Left ventricle myocardium superior (tissue), 1 donor: Measurements from ENCODE around the gene P2RX1. TPM values are rescaled to one million over a fixed set of nuclear protein-coding genes. Genes with fewer than 3 reads are reported as not detected.

Experiments used
- ATAC-seq: fragments of 200-7000 bp; cut with Tn5 transposase; one replicate; pipeline ENCODE4 v1.9.1; 2020; ENCODE audit warnings: mild to moderate bottlenecking, moderate library complexity
- DNase-seq: peaks from one replicate; pipeline ENCODE4 v3.0.0-alpha.2; 2020
- intact Hi-C: fragments of 100-400 bp; cut with micrococcal nuclease; formaldehyde crosslinking; loops from one replicate; pipeline ENCODE4 v1.11.0; 2022
- total RNA-seq: library from RNA; stranded (reverse); fragmentation: NEBNext Ultra II Directional; extraction: Animal tissue kit (Norgen Biotek cat#: 25700); gene quantifications from one replicate; pipeline ENCODE4 v1.2.1, GENCODE V29; 2021
- donor health status: DM: no; HTN: yes; CAD: no; lungs with severe emphysema.

Gene P2RX1
- total RNA-seq, 1 donor from 2014 or later, result 0.17 TPM

DNA sequence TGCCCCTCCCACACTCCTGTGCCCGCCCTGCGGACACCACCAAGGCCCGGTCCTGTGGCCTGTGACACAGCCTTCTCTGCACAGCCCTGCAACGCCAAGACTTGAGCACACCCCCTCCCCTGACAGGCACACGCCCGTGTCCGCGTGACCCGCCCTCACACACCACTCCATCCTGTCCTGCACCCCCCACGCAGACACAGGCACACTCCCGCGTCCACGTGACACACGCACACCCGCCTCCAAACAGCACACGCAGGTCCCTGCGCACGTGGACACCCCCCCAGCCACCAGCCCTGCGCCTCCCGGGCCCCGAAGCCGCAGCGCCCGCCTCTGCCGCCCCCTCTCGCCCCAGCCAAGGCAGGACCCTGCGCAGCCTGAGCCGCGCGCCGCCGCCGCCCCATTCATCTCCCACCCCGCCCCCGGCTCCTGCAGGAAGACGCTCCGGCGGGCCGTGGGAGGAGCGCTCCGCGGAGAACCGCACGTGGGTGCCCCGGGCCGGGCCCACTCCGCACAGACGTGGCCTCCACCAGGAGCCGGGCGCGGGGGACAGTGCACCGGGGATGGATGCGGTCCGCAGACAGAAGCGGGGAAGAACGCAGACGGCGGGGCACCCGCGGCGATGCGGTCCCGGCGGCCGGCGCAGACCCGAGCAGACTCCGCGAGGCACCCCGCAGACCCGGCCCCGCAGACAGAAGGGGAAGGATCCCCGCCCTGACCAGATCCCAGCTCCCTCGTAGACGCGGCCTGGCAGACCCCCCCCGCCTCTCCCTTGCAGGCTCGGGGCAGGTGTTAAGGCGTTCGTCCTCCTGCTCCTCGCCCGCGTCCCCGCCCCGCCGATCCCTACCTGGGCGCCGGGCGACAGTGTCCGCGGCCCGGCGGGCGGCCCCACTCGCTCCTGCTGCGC, 23.9 kb downstream of the P2RX1 start:
- intact Hi-C loops, result no loop called here
- peak; percentile 37 for ATAC-seq
- DNase-seq, result peak; percentile 85

DNA sequence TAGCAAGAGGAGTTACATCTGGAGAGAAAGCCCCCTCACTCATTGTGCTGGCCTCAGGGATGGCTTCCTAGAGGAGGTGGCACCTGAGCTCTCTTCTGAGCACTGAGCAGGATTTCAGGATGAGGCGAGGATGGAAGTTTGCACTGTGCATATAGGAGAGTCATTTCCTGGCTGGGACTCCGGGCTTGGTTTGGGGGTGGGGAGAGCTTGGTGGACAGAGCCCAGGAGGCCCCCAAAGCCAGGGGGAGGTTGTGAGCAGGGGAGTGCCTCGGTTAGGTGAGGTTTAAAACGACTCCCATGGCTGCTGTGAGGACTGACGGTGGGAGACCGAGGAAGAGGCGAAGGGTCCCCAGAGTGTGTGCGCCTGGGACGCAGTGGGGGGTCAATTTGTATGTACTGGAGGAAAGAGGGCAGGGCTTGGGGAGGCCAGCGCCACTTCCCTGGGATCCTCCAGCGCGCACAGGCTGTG, 24.6 kb downstream of the P2RX1 start:
- DNase-seq (no peak), ATAC-seq (no peak)

DNA sequence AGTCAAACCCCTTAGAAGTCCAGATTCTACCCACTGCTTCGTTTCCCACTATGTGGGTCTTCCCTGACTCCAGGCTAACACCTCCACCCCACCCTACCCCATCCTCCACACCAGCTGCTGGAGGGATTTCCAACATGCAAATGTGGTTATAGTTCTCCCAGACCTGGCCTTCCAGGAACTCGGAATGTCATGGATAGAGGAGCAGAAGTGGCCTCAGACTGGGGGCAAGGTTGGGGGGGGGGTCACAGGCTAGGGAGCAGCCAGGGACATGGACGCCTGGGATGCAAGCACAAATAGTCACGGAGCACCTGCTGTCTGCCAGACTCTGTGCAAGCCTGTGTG, 25.4 kb downstream of the P2RX1 start:
- DNase-seq (no peak), ATAC-seq (no peak)
- intact Hi-C loops, result no loop called here

More for the DNA sequence above, 24.6 kb downstream of the P2RX1 start:
- intact Hi-C loops, result no loop called here

GRCh38 chr17:3890082-3890877, 26.0 kb downstream of the P2RX1 start:
- ATAC-seq (peak; percentile 2), DNase-seq (peak; percentile 73)
- intact Hi-C loops, result no loop called here

- DNase-seq, result no peak
These were observed 26.8 kb downstream of the P2RX1 start for GRCh38 chr17:3889325-3890012.

DNA sequence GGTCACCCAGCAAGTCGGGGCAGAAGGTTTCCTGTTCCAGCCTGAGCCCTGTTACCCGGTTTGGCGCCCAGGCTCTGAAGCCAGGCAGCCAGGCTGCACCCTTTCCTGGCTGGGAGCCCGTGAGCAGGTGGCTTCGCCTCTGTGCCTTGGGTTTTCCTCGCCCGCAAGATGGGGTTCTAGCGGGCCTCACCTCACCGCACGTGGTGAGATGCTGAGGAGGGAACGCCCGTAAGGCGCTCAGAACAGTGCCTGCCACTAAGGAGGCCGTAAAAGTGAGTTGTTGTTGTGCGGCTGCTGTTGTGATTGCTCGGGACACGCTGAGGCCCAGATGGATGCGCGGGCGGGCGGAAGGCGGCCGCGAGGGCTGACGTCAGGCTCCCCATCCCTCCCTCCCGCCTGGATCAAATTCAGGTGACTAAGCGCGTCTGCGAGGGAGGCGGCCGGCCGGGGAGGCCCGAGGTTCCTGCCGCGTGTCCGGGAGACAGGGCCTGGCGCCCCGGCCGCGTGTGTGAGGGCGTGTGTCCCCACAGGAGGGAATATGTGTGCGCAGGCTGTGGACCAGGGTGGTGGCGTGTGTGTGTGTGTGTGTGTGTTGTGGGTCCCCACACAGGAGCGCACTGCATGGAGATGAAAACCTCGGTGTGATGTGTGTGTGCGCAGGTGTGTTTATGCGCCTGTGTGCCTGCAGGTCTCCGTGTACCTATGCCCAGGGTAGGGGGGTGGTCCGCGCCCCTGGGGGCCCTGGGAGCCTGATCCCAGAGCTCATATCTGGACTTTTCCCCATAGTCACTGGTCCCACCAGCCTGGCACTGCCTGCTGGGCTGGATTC, 27.7 kb downstream of the P2RX1 start:
- peak; percentile 83 for DNase-seq
- intact Hi-C loops, result no loop called here
- peak; percentile 32 for ATAC-seq

More at GRCh38 chr17:3889325-3890012, 26.8 kb downstream of the P2RX1 start:
- intact Hi-C loops, result no loop called here
- ATAC-seq, result no peak

DNA sequence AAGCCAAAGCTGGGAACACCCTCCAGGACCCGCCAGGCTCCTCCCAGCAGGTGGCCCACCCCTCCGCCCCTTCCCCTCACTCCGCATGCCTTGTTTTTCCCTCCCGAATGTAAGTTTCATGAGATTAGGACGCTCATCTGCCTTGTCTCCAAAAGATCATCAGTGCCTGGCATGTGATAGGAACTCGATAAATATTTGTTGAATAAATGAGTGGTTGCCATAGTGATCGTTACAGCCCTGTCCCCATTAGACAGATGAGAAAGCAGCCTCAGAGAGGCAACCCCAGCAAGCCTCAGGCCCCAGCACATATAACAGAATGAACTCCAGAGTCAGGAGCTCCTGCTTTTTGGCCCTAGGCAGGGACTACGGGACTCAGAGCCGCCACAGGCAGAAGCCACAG, 28.5 kb downstream of the P2RX1 start:
- no peak for ATAC-seq
- no peak for DNase-seq
- intact Hi-C loops, result no loop called here

- intact Hi-C loops, result no loop called here
These were observed 28.9 kb downstream of the P2RX1 start for GRCh38 chr17:3887394-3887793.

GRCh38 chr17:3886776-3887175, 29.5 kb downstream of the P2RX1 start:
- DNase-seq (peak; percentile 48), ATAC-seq (peak; percentile 15)

More at GRCh38 chr17:3887394-3887793, 28.9 kb downstream of the P2RX1 start:
- DNase-seq, result no peak
- ATAC-seq, result no peak

DNA sequence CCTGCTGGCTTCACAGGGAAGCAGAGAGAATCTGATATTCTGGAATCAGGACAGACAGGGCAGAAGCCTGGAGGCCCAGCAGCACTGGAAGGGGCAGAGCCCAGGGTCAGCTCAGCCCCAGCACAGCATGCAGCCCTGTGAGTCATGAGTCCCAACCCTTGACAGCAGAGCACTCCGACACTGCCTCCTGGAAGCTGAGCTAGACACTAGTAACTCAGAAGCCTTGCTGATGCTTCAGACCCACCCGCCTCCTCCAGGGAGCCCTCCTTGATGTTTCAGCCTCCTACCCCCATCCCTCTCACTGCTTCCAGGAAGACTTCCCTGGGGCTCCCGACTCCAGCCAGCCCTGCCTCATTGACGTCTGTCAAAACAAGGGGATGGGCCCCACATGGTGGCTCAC, 30.3 kb downstream of the P2RX1 start:
- DNase-seq (no peak), ATAC-seq (no peak)
- intact Hi-C loops, result no loop called here

More at GRCh38 chr17:3886776-3887175, 29.5 kb downstream of the P2RX1 start:
- intact Hi-C loops, result no loop called here

- DNase-seq, result no peak
- intact Hi-C loops, result no loop called here
- ATAC-seq, result no peak
These were observed 31.0 kb downstream of the P2RX1 start for GRCh38 chr17:3885271-3885670.

GRCh38 chr17:3884188-3884587, 32.1 kb downstream of the P2RX1 start:
- DNase-seq (no peak), ATAC-seq (no peak)
- intact Hi-C loops, result no loop called here

DNA sequence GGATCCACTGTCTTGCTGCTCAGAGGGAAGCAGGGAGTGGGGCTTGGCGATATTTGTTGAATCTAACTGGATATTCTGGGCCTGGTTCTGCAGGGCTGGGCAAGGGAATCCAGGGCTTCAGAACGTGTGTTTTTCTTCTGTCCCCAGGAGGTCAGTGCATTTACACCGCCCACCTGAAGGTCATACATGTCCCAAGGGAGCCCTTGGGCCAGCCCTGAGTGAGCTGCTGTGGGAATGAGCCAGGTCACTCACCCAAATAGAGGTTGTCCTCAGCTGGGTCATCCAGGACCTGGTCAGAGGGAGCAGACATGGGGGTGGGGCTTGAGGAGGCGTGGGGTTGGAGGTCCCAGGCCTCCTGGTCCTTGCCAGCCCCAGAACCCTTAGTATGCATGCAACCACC, 34.0 kb downstream of the P2RX1 start:
- DNase-seq (no peak), ATAC-seq (no peak)
- intact Hi-C loops, result no loop called here

- no peak for ATAC-seq
- intact Hi-C loops, result no loop called here
- DNase-seq, result no peak
These were observed 35.3 kb downstream of the P2RX1 start for GRCh38 chr17:3880983-3881382.

DNA sequence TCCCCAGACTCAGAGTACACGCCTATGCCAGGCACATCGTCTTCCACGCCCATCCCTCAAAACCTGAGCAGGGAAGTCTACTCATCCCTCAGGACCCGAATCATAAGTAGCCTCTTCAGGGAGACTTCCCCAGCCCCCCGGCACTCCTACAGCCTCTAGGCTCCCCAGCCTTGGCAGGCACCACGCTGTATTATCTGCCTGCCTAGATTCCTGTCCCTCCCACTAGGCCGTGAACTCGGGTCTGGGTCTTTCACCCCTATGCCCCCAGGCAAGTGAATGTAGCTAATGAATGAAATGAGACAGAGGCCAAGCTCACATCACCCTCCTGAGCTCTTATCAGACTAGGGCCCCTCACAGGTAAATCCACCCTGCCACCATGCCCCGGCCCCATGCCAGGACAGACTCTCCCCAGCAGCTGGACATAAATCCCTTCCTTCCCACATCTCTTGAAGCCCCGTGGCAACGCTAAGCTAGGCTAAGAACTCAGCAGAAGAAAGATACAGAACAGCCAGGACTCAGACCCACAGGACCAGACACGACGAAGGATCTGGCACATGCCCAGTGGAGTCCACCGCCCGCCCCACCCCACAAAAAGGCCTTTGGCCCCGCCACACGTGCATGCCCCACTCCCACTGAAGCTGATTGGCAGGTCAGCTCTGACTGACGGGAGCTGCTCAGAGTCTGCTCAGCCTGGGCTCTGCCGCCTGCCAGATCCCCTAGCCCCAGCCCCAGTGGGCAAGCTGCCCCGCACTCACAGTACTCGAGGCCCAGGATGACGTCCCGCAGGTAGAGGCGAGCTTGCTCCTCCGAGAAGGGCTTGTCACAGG, 36.5 kb downstream of the P2RX1 start:
- intact Hi-C loops, result loop anchor here (10.0 kb wide), 1 partner anchor 115 kb away; no protein-coding TSS in a partner anchor
- ATAC-seq (peak; percentile 51), DNase-seq (no peak)

GRCh38 chr17:3879186-3879585, 37.1 kb downstream of the P2RX1 start:
- ATAC-seq (peak; percentile 79), DNase-seq (peak; percentile 59)
- intact Hi-C loops, result loop anchor here (10.0 kb wide), 1 partner anchor 116 kb away; no protein-coding TSS in a partner anchor

- ATAC-seq (peak; percentile 46), DNase-seq (no peak)
- intact Hi-C loops, result loop anchor here (10.0 kb wide), 1 partner anchor 118 kb away; no protein-coding TSS in a partner anchor
These were observed 39.0 kb downstream of the P2RX1 start for GRCh38 chr17:3877220-3877619.

DNA sequence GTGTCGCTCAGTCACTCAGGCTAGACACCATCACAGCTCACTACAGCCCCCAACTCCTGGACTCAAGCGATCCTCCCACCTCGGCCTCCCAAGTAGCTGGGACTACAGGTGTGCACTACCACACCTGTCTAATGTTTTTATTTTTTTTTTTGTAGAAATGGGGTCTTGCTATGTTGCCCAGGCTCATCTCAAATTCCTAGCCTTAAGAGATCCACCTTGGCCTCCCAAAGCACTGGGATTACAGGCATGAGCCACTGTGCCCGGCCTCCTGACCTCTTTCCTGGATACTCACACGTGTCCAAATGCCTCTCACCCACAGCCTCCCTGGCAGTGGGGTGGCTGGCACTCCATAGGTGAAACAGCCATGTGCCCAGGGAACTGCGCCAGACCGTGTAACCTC, 40.9 kb downstream of the P2RX1 start:
- intact Hi-C loops, result loop anchor here (10.0 kb wide), 1 partner anchor 119 kb away; no protein-coding TSS in a partner anchor
- DNase-seq (no peak), ATAC-seq (no peak)
